K562 (cell line): Measurements from ENCODE around the gene FGGY. TPM values are rescaled to one million over a fixed set of nuclear protein-coding genes. Genes with fewer than 3 reads are reported as not detected.

Source experiments
- ATAC-seq: fragments of 200-7000 bp; cut with Tn5 transposase; 3 replicates; pipeline ENCODE4 v1.9.1; 2020; ENCODE audit warnings: moderate library complexity
- BruUV-seq: library from RNA; stranded (reverse); fragments of 400-500 nt; replicated peaks from 2 replicates; lab custom pipeline; 2021; lab: Mats Ljungman, UMichigan
- CTCF ChIA-PET: fragments of 300-600 bp; formaldehyde crosslinking; extraction: SDS; loops from one replicate; lab custom pipeline; 2021; ENCODE audit warnings: low intra/inter-chr PET ratio; lab: Yijun Ruan, JAX
- POLR2A ChIA-PET: fragments of 300-600, 350-650 bp; sonication (Branson Sonifier 250); formaldehyde crosslinking; extraction: SDS; loops from one replicate; lab custom pipeline; 2021; ENCODE audit warnings: antibody characterized with exemption, inconsistent platforms; lab: Yijun Ruan, JAX
- DNase-seq, 4 experiments: peaks; one replicate each; pipeline versions ENCODE4 v3.0.0 to v3.0.0-alpha.2; 2011 to 2018; ENCODE audit warnings: low spot score in 3 of 4, mixed read lengths in 3 of 4; ENCODE audit errors: extremely low read depth in 1 of 4
- FAIRE-seq: peaks from 2 replicates; lab custom pipeline; 2011; peaks lifted over from hg19 to GRCh38; lab: Jason Lieb, UNC
- H2AFZ ChIP-seq: 2 replicates; pipeline ENCODE4 v1.6.0; 2011; ENCODE audit warnings: low read depth, low read length, control low read depth, inconsistent platforms
- H3K27ac ChIP-seq: fragments of 200-600 bp; 3 replicates; pipeline ENCODE4 v1.8.0; 2011; ENCODE audit warnings: low read depth, mild to moderate bottlenecking, control low read depth, inconsistent platforms, low read length, moderate library complexity, mixed read lengths; ENCODE audit errors: extremely low read depth
- H3K27me3 ChIP-seq, 2 experiments: fragments of 300-600 bp in 1 of 2; 2 replicates in 1 of 2; 3 replicates in 1 of 2; pipeline versions ENCODE4 v1.6.0 to v1.8.0; 2011; ENCODE audit warnings: inconsistent platforms in 2 of 2, low read length in 2 of 2, mild to moderate bottlenecking in 1 of 2, mixed read lengths in 1 of 2, moderate library complexity in 1 of 2; ENCODE audit not compliant: control insufficient read depth in 2 of 2, insufficient read depth in 2 of 2
- H3K36me3 ChIP-seq: fragments of 300-600 bp; 3 replicates; pipeline ENCODE4 v1.8.0; 2011; ENCODE audit warnings: mild to moderate bottlenecking, low read length, inconsistent platforms; ENCODE audit not compliant: control insufficient read depth, insufficient read depth
- H3K4me1 ChIP-seq, 2 experiments: fragments of 200-600 bp in 1 of 2; replicated peaks in 1 of 2; 2 replicates in 1 of 2; 3 replicates in 1 of 2; pipeline versions ENCODE4 v1.5.1 to v1.8.0; 2011; ENCODE audit warnings: inconsistent platforms in 2 of 2, low read length in 2 of 2, mild to moderate bottlenecking in 1 of 2, mixed read lengths in 1 of 2, moderate library complexity in 1 of 2; ENCODE audit not compliant: control insufficient read depth in 2 of 2, insufficient read depth in 2 of 2
- H3K4me2 ChIP-seq: 2 replicates; pipeline ENCODE4 v1.6.1; 2011; ENCODE audit warnings: low read length, control low read depth, inconsistent platforms, mixed read lengths; ENCODE audit not compliant: insufficient read depth
- H3K4me3 ChIP-seq: fragments of 200-600 bp; sonication (generic), shearing (Covaris generic); 2 replicates; pipeline ENCODE4 v1.5.1; 2016; ENCODE audit warnings: control low read depth, inconsistent platforms
- H3K79me2 ChIP-seq: fragments of 200-600 bp; 3 replicates; pipeline ENCODE4 v1.8.0; 2011; ENCODE audit warnings: low read length, inconsistent platforms; ENCODE audit not compliant: control insufficient read depth, insufficient read depth
- H3K9ac ChIP-seq, 2 experiments: 2 replicates each; pipeline versions ENCODE4 v1.6.0 to v1.6.1; 2011; ENCODE audit warnings: low read depth in 2 of 2, low read length in 2 of 2, control low read depth in 1 of 2, inconsistent platforms in 1 of 2, mild to moderate bottlenecking in 1 of 2, mixed read lengths in 1 of 2; ENCODE audit not compliant: insufficient read depth in 1 of 2
- H3K9me1 ChIP-seq: one replicate; pipeline ENCODE4 v1.6.0; 2011; ENCODE audit warnings: inconsistent platforms, mild to moderate bottlenecking, low read length, moderate library complexity; ENCODE audit not compliant: control insufficient read depth, insufficient read depth
- H3K9me3 ChIP-seq: replicated peaks from 2 replicates; pipeline ENCODE4 v1.5.1; 2011; ENCODE audit warnings: low read depth, low read length, inconsistent platforms; ENCODE audit not compliant: control insufficient read depth, insufficient read depth
- H4K20me1 ChIP-seq: replicated peaks from 2 replicates; pipeline ENCODE4 v1.6.1; 2011; ENCODE audit warnings: low read length, inconsistent platforms, mixed read lengths; ENCODE audit not compliant: control insufficient read depth, insufficient read depth
- ARID1B ChIP-seq: fragments of 450-650 bp; IDR thresholded peaks from 2 replicates; pipeline ENCODE4 v1.6.1; 2016; ENCODE audit warnings: antibody characterized with exemption, mild to moderate bottlenecking, inconsistent platforms
- ARID3A ChIP-seq: IDR thresholded peaks from 2 replicates; pipeline ENCODE4 v1.6.1; 2012; ENCODE audit warnings: low read depth, low read length, improper control_type of control experiment, borderline replicate concordance
- ATF3 ChIP-seq, 2 experiments: fragments of 450-650 bp in 1 of 2; sonication (generic) in 1 of 2; formaldehyde crosslinking in 1 of 2; IDR thresholded peaks in 1 of 2; conservative IDR thresholded peaks in 1 of 2; 2 replicates each; pipeline versions ENCODE4 v1.6.1 to v1.8.1; 2016 to 2023; ENCODE audit warnings: mild to moderate bottlenecking in 2 of 2, moderate library complexity in 2 of 2, inconsistent platforms in 1 of 2, missing genetic modification reagents in 1 of 2
- BRD4 ChIP-seq: fragments of 200-600 bp; sonication (generic); IDR thresholded peaks from 2 replicates; pipeline ENCODE4 v1.6.1; 2017; ENCODE audit warnings: inconsistent platforms
- C11orf30 ChIP-seq: fragments of 450-650 bp; IDR thresholded peaks from 2 replicates; pipeline ENCODE4 v1.6.1; 2016; ENCODE audit warnings: low read depth, mild to moderate bottlenecking
- CEBPB ChIP-seq: fragments of 450-650 bp; IDR thresholded peaks from 2 replicates; pipeline ENCODE4 v1.6.1; 2016; ENCODE audit warnings: missing genetic modification characterization, missing compliant biosample characterization
- ELF1 ChIP-seq: fragments of 200-800 bp; sonication (Bioruptor generic); IDR thresholded peaks from 2 replicates; pipeline ENCODE4 v1.6.1; 2016; ENCODE audit warnings: missing genetic modification characterization, missing compliant biosample characterization
- FOXJ2 ChIP-seq: fragments of 200-800 bp; sonication (Bioruptor generic); IDR thresholded peaks from 2 replicates; pipeline ENCODE4 v1.6.1; 2016; ENCODE audit warnings: missing genetic modification characterization, missing compliant biosample characterization
- JUN ChIP-seq, 2 experiments: sonication (generic) in 1 of 2; formaldehyde crosslinking in 1 of 2; IDR thresholded peaks; 2 replicates each; pipeline versions ENCODE4 v1.6.1 to v1.8.0; 2012 to 2022; ENCODE audit warnings: borderline replicate concordance in 2 of 2, mild to moderate bottlenecking in 2 of 2, improper control_type of control experiment in 1 of 2, low read depth in 1 of 2, low read length in 1 of 2, missing genetic modification reagents in 1 of 2
- JUND ChIP-seq, 2 experiments: IDR thresholded peaks; 2 replicates in 1 of 2; 3 replicates in 1 of 2; pipeline ENCODE4 v1.6.1; 2011; ENCODE audit warnings: borderline replicate concordance in 2 of 2, low read depth in 2 of 2, low read length in 2 of 2, improper control_type of control experiment in 1 of 2, missing biosample characterization in 1 of 2, missing genetic modification characterization in 1 of 2, missing genetic modification reagents in 1 of 2
- MAFK ChIP-seq: IDR thresholded peaks from 2 replicates; pipeline ENCODE4 v1.6.1; 2011; ENCODE audit warnings: low read length, improper control_type of control experiment
- MXI1 ChIP-seq: IDR thresholded peaks from 2 replicates; pipeline ENCODE4 v1.6.1; 2011; ENCODE audit warnings: low read depth, mild to moderate bottlenecking, improper control_type of control experiment, low read length
- POLR3A ChIP-seq: IDR thresholded peaks from 2 replicates; pipeline ENCODE4 v1.6.1; 2011; ENCODE audit warnings: borderline replicate concordance, mild to moderate bottlenecking, moderate library complexity; ENCODE audit not compliant: insufficient read length, insufficient read depth; ENCODE audit errors: extremely low read depth
- SETDB1 ChIP-seq: IDR thresholded peaks from one replicate; pipeline ENCODE4 v1.6.1; 2012; ENCODE audit warnings: low read length, control low read depth, inconsistent platforms
- ZBTB33 ChIP-seq: sonication (generic); formaldehyde crosslinking; IDR thresholded peaks from 2 replicates; pipeline ENCODE4 v1.8.1; 2023; ENCODE audit warnings: mild to moderate bottlenecking, missing genetic modification reagents
- ZBTB8A ChIP-seq: fragments of 450-650 bp; IDR thresholded peaks from 2 replicates; pipeline ENCODE4 v1.6.1; 2018; ENCODE audit warnings: mild to moderate bottlenecking, moderate library complexity; ENCODE audit not compliant: partially characterized antibody
- ZFP36 ChIP-seq: fragments of 150-350 bp; IDR thresholded peaks from 2 replicates; pipeline ENCODE4 v1.6.1; 2018; ENCODE audit warnings: low read length, low read depth; ENCODE audit not compliant: partially characterized antibody
- ZNF134 ChIP-seq: fragments of 250-450 bp; sonication (Bioruptor Pico); conservative IDR thresholded peaks from 2 replicates; pipeline ENCODE4 v1.4.0; 2020
- WGBS: fragments of 100-300 bp; shearing (Covaris generic); methylation state at CpG from one replicate; pipeline ENCODE4 v1.1.6; 2016; ENCODE audit warnings: low coverage, mixed read lengths; ENCODE audit not compliant: insufficient coverage; ENCODE audit errors: missing lambda C conversion rate; 5-methylcytosine and 5-hydroxymethylcytosine counted together
- in situ Hi-C: fragments of 300-500 bp; cut with MboI; formaldehyde crosslinking; loops from 4 replicates; pipeline ENCODE4 v1.15.0; 2018; ENCODE audit warnings: inconsistent platforms, mixed read lengths
- intact Hi-C: fragments of 100-400 bp; cut with micrococcal nuclease; formaldehyde crosslinking; loops from 2 replicates; pipeline ENCODE4 v1.14.2; 2022
- polyA plus RNA-seq, 8 experiments: library from polyadenylated mRNA; depleted of rRNA in 4 of 8; stranded (reverse) in 5 of 8; unstranded in 3 of 8; fragments of >200 nt; fragmentation: Nextera tagmentation in 2 of 8; fragmentation: Illumina TruSeq in 1 of 8; extraction: Ambion mirVana in 2 of 8; extraction: Trizol in 1 of 8; gene quantifications; 2 replicates each; pipeline versions ENCODE4 v1.2.1 to v1.2.3, GENCODE V29; 2011 to 2014; ENCODE audit warnings: inconsistent platforms in 1 of 8, missing spikeins in 1 of 8
- total RNA-seq, 7 experiments: library from RNA; depleted of rRNA in 6 of 7; stranded (reverse); fragments of >200 nt in 6 of 7; fragmentation: Illumina TruSeq in 2 of 7; extraction: Trizol in 2 of 7; gene quantifications; 2 replicates each; pipeline versions ENCODE4 v1.2.1 to v1.2.3, GENCODE V29; 2011 to 2021; ENCODE audit warnings: low replicate concordance in 1 of 7

The FGGY gene
- total and polyA plus RNA-seq, 9 of the 15 experiments (the other 6 are each of a cell fraction or from before 2014, with no cell fraction given): 9.7 to 19.2 (median 12.6) TPM

GRCh38 chr1:59484096-59484495, 187.2 kb downstream of the FGGY start:
- Histone ChIP-seq H3K4me1 (peaks cover 0 to 6% of the 10 kb centered on the region in 2 experiments; a peak in 2 of 5 replicates), H3K9me1 (no peaks in the 10 kb centered on the region), H3K4me2 (no peak overlapping the region), H3K79me2 (no peaks in the 10 kb centered on the region), H4K20me1 (no peaks in the 10 kb centered on the region), H3K9me3 (no peaks in the 10 kb centered on the region), H3K4me3 (no peak overlapping the region), H3K27ac (no peak overlapping the region), H3K36me3 (no peaks in the 10 kb centered on the region), H3K27me3 (no peaks in the 10 kb centered on the region), H2AFZ (no peak overlapping the region), H3K9ac (no peak overlapping the region)
- ChIA-PET CTCF (no interaction called here), POLR2A (no interaction called here)
- 6% methylated on average over 1 of the region's 1 CpG for WGBS
- peak in 1 of 4 experiments; percentile 13 for DNase-seq
- no TSS peak for BruUV-seq
- intact Hi-C loops (no loop called here), in situ Hi-C loops (no loop called here)
- no peak for ATAC-seq
- FAIRE-seq: no peak
- no peak for TF ChIP-seq ELF1
- no peak for TF ChIP-seq BRD4
- peak; percentile 78; the same call in 1 of the 2 replicates for TF ChIP-seq JUND (IDR thresholded peaks at IDR 0.05; ENCODE audit: borderline replicate concordance, low read depth, low read length)
- peak; percentile 82; the same call in 2 of the 3 replicates for TF ChIP-seq JUND (tag; IDR thresholded peaks at IDR 0.05; ENCODE audit: borderline replicate concordance, low read depth, low read length)
- TF ChIP-seq SETDB1: no peak
- TF ChIP-seq ZBTB33 (CRISPR knock-in tag): no peak
- TF ChIP-seq ARID3A: no peak
- TF ChIP-seq ARID1B: peak; percentile 31; the same call in 1 of the 2 replicates
- TF ChIP-seq ATF3 (IDR thresholded peaks at IDR 0.05): peak; percentile 78
- no peak for TF ChIP-seq ATF3 (CRISPR knock-in tag; conservative IDR thresholded peaks at IDR 0.05)
- TF ChIP-seq CEBPB (tag): no peak
- TF ChIP-seq MAFK: peak; percentile 39; the same call in 1 of the 2 replicates
- no peak for TF ChIP-seq MXI1
- no peak for TF ChIP-seq POLR3A
- no peak for TF ChIP-seq ZNF134 (CRISPR knock-in tag)
- TF ChIP-seq ZBTB8A: no peak
- peak; percentile 55; the same call in 1 of the 2 replicates for TF ChIP-seq JUN (IDR thresholded peaks at IDR 0.05; ENCODE audit: borderline replicate concordance, low read depth, low read length)
- no peak for TF ChIP-seq JUN (CRISPR knock-in tag; IDR thresholded peaks at IDR 0.05; ENCODE audit: borderline replicate concordance)
- peak; percentile 32; the same call in 1 of the 2 replicates for TF ChIP-seq C11orf30
- TF ChIP-seq FOXJ2 (tag): no peak
- no peak for TF ChIP-seq ZFP36
